AG04450 (cell line): Measurements from ENCODE around the gene PDZD7. TPM values are rescaled to one million over a fixed set of nuclear protein-coding genes. Genes with fewer than 3 reads are reported as not detected.

Experiments
- CTCF ChIA-PET: fragments of 300-600, 350-600 bp; formaldehyde crosslinking; extraction: SDS; loops from one replicate; lab custom pipeline; 2022; ENCODE audit warnings: antibody characterized with exemption, inconsistent platforms; lab: Charles Lee
- POLR2A ChIA-PET: fragments of 350-600 bp; formaldehyde crosslinking; extraction: SDS; loops from one replicate; lab custom pipeline; 2021; ENCODE audit warnings: antibody characterized with exemption, inconsistent platforms; lab: Yijun Ruan, JAX
- DNase-seq: peaks from one replicate; pipeline ENCODE4 v3.0.0-alpha.2; 2011; ENCODE audit warnings: low read depth, low spot score
- H3K27ac ChIP-seq: one replicate; pipeline ENCODE4 v1.5.1; 2012; ENCODE audit warnings: low read depth, low read length, control low read depth
- H3K27me3 ChIP-seq: one replicate; pipeline ENCODE4 v1.6.0; 2012; ENCODE audit warnings: low read length; ENCODE audit not compliant: control insufficient read depth, insufficient read depth
- H3K4me3 ChIP-seq: 2 replicates; pipeline ENCODE4 v1.5.1; 2011; ENCODE audit warnings: mild to moderate bottlenecking, low read depth, low read length, control low read depth
- H3K9me3 ChIP-seq: 2 replicates; pipeline ENCODE4 v1.5.1; 2012; ENCODE audit warnings: low read length; ENCODE audit not compliant: control insufficient read depth, insufficient read depth
- CTCF ChIP-seq: IDR thresholded peaks from 2 replicates; pipeline ENCODE4 v1.5.1; 2011; ENCODE audit warnings: low read depth, low read length, control low read depth, inconsistent platforms
- polyA plus RNA-seq: library from polyadenylated mRNA; depleted of rRNA; stranded (reverse); fragments of >200 nt; gene quantifications from 2 replicates; pipeline ENCODE4 v1.2.3, GENCODE V29; 2011

PDZD7 gene
- polyA plus RNA-seq, 1 experiment: 0.27 TPM

GRCh38 chr10:101063050-101063525 is 32.2 kb upstream of the PDZD7 start:
- H3K4me3 ChIP-seq: peak overlapping the region; percentile 100
- no peaks in the 10 kb centered on the region; the same call in 1 of the 2 replicates for H3K9me3 ChIP-seq
- no peaks in the 10 kb centered on the region for H3K27me3 ChIP-seq
- no peak for DNase-seq
- TF ChIP-seq CTCF: no peak
- POLR2A ChIA-PET: interaction anchor here (0.9 to 4.0 kb wide), 2 partner anchors 21 to 79 kb away, joined by 3 to 30 read pairs; no protein-coding TSS in a partner anchor
- no peak overlapping the region for H3K27ac ChIP-seq
- CTCF ChIA-PET: interaction anchor here (0.5 to 16.2 kb wide), 5 partner anchors 17 to 507 kb away, joined by 3 to 414 read pairs (median 5); no protein-coding TSS in a partner anchor

- TF ChIP-seq CTCF: peak; percentile 49; the same call in 1 of the 2 replicates
- POLR2A ChIA-PET: interaction anchor here (0.8 to 4.0 kb wide), 5 partner anchors 20 to 80 kb away, joined by 3 to 30 read pairs (median 5); no protein-coding TSS in a partner anchor
Observed at GRCh38 chr10:101062232-101063049, 31.5 kb upstream of the PDZD7 start.

GRCh38 chr10:101061624-101062231 is 30.8 kb upstream of the PDZD7 start, which contains the start of gene KAZALD1:
TSS of gene KAZALD1 (plus strand) at chr10:101061989. CDS start at chr10:101062593, 604 bp downstream.
- peak within 1 kb of the TSS; percentile 100 for H3K4me3 ChIP-seq
- no peak for TF ChIP-seq CTCF
- no peaks in the 10 kb centered on the region for H3K27me3 ChIP-seq
- peak within 1 kb of the TSS; percentile 98 for H3K27ac ChIP-seq
- CTCF ChIA-PET: interaction anchor here (0.7 to 16.2 kb wide), 7 partner anchors 16 to 81 kb away, joined by 3 to 414 read pairs (median 3); no protein-coding TSS in a partner anchor
- DNase-seq: no peak
- no peaks in the 10 kb centered on the region; the same call in 1 of the 2 replicates for H3K9me3 ChIP-seq
- POLR2A ChIA-PET: interaction anchor here (0.8 to 4.0 kb wide), 11 partner anchors 9 to 80 kb away, joined by 3 to 30 read pairs (median 5); no protein-coding TSS in a partner anchor

More at GRCh38 chr10:101062232-101063049, 31.5 kb upstream of the PDZD7 start:
- DNase-seq: no peak
- Histone ChIP-seq H3K27ac (peak overlapping the region; percentile 98), H3K27me3 (no peaks in the 10 kb centered on the region), H3K9me3 (no peaks in the 10 kb centered on the region; the same call in 1 of the 2 replicates), H3K4me3 (peak overlapping the region; percentile 100)
- CTCF ChIA-PET: interaction anchor here (0.7 to 16.2 kb wide), 9 partner anchors 16 to 80 kb away, joined by 3 to 414 read pairs (median 3); no protein-coding TSS in a partner anchor

- DNase-seq: peak; percentile 88
- H3K4me3 ChIP-seq: peak overlapping the region; percentile 100
- no peaks in the 10 kb centered on the region; the same call in 1 of the 2 replicates for H3K9me3 ChIP-seq
- ChIA-PET CTCF (interaction anchor here (0.7 to 16.2 kb wide), 12 partner anchors 8 to 90 kb away, joined by 3 to 414 read pairs (median 6); no protein-coding TSS in a partner anchor), POLR2A (interaction anchor here (0.8 to 4.0 kb wide), 14 partner anchors 8 to 81 kb away, joined by 3 to 30 read pairs (median 5); no protein-coding TSS in a partner anchor)
- TF ChIP-seq CTCF: no peak
- H3K27me3 ChIP-seq: no peaks in the 10 kb centered on the region
- peak overlapping the region; percentile 98 for H3K27ac ChIP-seq
Observed at GRCh38 chr10:101060951-101061623, 30.2 kb upstream of the PDZD7 start.
